ENCODE data around the gene NT5C1B.

NT5C1B gene

GRCh38 chr2:18598848-18599484 is 9.6 kb upstream of the NT5C1B start:
- no peak for DNase-seq

GRCh38 chr2:18597618-18598017 is 8.2 kb upstream of the NT5C1B start:
- DNase-seq, result no peak

DNA sequence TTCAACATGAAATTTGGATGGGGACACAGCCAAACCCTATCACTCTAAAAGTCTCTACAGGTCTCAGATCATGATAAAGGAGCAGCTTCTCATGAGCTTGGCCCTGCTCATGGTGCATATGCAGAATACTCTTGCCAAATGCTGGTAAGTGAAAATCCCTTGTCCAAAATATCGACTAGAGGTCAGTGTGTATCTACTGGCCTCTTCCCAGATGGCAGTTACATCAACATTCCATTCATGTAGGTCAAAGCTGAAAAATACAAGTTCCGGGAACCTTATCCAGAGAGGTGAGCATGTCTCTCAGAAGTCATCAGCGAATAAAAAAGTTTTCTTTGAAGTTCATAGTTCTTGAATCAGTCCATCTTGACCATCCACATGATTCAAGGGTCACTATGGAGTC is 7.6 kb upstream of the NT5C1B start:
- DNase-seq, result no peak

DNA sequence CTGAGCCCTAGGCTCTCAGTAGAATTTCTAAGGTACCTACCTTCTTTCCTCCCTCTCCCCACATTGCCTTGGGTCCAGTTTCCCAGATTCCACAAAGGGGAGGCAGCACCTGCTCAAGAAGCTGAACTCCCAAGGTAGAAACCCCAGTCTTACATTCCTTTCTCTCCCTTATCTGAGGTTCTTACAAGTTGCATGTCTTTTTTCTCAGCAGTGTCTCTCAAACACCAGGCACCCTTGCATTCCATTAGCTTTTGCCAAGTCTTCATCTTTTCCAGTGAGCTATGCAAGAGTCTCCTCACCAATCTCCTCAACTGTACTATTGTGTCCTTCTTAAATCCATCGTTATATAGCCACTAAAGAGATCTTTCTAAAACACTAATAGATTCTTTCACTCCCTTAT is 4.1 kb upstream of the NT5C1B start:
- no peak for DNase-seq

GRCh38 chr2:18592372-18592771 is 3.0 kb upstream of the NT5C1B start:
- DNase-seq, result no peak

- no peak for DNase-seq
Observed at GRCh38 chr2:18588802-18589201, 567 bp downstream of the NT5C1B start.

DNA sequence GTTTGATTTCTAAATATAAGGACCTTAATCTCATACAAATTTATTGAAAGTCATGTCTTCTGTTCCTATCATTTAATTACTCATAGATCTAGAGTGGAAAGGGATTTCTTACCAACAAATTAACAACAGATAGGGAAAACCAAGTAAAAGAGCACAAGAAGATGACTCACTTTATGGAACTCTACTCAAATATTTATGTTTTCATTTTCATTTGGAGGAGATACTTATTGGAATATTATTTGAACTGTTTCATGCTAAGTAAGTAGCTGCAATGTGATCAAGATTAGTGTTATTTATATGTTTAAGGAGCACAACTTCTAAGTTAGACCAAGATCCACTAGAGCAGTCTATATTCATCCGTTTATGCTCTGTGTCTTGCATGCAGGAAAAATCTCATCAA is 1.3 kb downstream of the NT5C1B start:
- no peak for DNase-seq

DNA sequence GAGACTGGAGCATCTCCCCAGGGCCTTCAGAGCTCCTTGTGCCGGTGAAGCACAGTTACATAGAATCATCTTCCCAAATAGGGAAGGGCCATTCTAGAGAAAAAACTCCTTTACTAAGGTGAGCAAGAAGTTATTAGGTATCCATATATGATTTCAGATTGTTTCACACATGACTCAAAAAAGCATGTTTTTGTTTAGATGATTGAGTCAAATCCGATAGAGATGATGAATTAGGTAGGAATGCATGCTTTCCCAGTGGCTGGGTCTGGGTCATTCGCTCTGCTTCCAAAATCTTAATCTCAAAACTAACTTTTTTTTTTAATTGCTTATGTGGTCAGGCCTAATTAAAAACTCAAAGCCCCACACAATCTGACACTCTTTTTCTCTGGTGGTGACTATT is 3.8 kb downstream of the NT5C1B start:
- DNase-seq, result no peak

- DNase-seq, result no peak
Observed at GRCh38 chr2:18584608-18584954, 4.8 kb downstream of the NT5C1B start.

DNA sequence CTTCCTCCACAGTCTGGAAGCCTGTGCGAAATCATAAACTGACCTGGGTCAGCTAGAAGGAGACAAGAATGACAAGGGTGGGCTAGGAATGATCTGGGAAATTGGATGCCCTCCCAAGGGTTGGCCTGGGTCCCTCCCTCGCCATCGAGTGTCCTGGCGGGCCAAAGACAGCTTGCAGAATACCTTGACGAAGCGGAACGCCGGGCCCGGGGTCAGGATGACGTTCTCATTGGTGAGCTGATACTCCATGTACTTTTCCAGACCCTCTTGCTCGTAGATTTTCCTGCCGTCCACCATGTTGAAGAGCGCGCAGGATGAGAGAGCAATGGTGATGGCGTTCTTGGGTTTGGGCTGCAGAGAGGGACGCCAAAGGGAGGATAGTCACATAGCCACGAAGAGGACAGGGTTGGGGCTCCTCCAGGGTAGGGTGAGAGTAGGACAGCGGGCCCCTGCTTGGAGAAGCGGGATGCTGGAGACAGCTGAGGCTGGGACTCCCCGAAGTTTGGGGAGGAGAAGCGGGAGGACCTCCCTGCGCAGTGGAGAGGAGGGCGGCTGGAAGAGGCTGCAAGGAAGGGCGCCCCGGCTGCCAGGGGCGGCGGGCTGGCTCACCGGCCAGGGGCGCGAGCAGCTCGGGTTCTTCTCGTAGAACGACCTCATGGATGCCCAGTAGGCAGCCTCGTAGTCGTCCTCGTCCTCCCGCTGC is 5.3 kb downstream of the NT5C1B start:
- no peak for DNase-seq

- DNase-seq, result no peak
Observed at GRCh38 chr2:18580606-18581005, 8.8 kb downstream of the NT5C1B start.

DNA sequence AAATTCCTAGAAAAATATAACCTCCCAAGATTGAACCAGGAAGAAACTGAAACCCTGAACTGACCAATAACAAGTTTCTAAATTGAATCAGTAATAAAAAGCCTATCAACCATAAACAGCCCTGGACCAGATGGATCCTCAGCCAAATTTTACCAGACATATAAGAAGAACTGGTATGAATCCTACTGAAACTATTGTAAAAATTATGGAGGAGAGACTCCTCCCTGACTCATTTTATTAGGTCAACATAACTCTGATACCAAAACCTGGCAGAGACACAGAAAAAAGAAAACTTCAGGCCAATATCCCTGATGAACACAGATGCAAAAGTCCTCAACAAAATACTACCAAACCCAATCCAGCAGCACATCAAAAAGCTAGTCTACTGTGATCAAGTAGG is 11.3 kb downstream of the NT5C1B start:
- no peak for DNase-seq

DNA sequence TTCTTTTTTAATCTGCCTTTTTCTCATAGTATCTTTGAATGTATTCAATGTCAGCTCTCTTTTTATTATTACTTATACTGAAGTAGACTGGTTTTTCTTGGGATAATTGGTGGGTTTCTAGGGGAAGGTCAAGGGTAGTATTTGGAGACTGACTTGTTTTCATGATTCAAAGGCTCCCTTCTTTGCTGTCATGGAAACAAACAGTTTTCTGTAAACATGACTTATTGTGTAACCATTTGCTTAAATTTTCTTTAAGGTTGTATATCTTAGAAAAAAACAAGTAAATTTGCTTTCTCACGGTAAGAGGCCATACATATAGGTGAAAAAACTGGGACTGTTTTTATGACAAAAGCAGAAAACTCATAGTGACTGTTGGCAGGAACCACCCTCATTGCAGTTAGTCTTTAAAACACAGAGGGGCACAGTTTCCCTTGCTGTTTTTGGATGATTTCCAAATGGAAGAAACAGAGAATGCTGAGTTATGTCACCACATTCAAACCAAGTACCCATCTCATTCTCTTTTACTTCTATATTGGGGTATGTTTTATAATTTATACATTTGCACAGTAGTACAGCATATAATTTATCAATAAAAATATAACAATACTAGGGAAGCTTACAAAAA is 23.1 kb downstream of the NT5C1B start:
- DNase-seq, result no peak

GRCh38 chr2:18560797-18561085 is 28.6 kb downstream of the NT5C1B start:
- no peak for DNase-seq

GRCh38 chr2:18560031-18560796 is 29.2 kb downstream of the NT5C1B start, which contains the start of gene RDH14:
Gene RDH14, minus strand, starts transcription at chr2:18560653. Its CDS starts 81 bp downstream, at chr2:18560572.
- peak; percentile 93 for DNase-seq

DNA sequence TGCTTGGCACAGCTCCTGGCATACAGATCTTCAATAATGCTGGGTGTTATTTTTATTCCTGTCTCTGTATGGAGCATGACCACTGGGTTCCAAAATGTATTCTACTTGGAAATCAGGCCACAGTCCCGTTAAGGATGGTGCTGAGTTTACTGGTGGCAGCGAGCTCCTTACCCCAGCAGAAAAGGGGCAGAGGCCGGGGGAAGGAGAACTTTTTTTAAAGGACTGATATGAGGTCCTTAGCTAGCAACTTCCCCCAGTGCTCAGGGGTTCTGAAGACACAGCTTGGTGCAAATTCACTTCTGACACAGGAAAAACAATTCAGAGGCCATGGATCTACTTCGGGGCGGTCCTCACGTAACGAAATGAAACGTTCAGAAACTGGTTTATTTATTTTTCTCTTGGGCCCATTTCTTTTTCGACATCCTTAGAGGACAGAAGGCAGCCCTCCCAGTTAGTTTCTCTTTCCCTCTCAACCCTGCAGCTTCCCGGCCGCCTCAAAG is 29.8 kb downstream of the NT5C1B start:
- DNase-seq, result no peak

DNA sequence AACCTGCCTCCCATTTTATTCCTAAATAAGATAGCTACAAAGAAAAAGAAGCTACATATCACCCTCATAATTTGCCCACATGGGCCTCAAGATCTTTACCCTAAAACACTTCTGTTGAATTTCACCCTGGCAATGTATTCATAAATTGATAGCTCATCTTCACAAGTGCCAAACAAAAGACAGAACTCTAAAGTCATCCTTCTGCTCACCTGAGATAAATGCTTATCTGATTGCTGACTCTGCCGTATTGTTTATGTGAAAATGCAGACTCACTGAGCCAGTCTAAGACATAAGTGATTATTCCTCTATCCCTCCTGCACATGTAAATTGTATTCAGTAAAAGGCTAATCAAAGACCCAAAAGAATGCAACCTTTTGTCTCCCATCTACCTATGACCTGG is 30.9 kb downstream of the NT5C1B start:
- no peak for DNase-seq

DNA sequence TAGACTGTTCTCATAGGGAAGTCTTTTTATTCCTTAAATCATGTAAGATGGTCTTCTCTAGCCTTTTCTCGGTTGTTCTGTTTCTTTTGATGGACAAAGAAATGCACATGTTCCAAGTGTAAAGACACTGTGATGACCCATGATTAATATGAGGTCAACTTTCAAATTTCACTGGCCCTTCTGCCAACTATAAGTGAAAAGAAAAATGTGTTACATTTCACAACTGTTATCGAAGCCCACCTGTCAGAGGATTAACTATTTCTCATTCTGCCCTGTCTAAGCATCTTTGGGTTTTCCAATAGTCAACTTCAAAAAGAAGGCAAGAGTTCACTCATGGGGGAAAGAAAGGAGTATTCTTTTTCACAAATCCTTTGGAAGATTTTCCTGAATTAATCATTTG is 32.2 kb downstream of the NT5C1B start:
- no peak for DNase-seq

DNA sequence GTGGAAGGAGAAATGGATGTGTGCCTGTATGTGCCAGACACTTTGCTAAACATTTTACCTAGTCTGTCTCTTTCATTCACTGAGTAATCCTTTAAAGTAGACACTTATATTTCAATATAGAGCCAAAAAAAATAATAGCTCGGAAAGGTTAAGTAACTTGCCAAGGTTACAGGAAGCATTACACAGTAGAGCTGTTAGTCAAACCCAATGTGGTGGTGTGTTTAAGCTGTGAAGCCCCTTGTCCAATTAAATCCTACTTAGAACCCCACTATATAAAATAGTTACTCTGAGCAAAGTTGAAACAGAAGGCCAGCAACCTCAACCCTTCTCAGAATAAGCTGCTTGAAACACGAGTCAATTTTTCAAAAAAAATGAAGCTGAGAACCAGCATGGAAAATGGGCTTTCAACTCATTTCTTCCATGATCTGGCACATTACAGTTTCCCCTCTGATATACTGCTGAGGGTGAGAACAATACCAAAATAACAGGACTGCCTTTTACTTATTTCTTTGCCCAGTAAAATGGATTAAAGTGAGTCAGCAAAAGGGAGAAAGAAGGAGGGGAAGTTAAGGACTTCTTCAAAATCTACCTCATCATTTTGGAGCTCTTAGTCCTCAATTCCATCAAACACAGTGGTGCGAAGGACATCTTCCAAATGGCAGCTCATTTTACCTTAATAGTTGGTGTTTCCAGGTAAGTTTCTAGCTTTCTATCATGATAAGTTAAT is 36.9 kb downstream of the NT5C1B start:
- DNase-seq, result no peak

DNA sequence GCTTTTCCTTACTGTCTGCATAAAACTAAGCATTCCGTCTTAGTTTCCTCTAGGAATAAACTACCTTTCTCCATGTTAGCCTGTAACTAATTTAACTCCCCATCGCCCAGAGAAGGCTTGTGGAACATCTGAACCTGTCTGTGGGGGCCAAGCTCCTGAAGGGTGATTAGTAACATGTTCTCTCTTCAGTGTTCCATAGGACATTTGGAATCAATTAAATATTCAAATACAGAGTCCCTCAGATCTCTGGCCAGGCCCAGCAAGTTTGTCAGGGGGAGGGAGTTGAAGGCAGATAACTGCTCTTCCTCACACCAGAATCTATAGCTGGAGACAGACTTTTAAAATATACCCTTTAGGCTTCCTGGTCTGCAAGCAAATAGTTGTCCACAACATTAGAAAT is 37.7 kb downstream of the NT5C1B start:
- DNase-seq, result no peak

GRCh38 chr2:18551169-18551568 is 38.2 kb downstream of the NT5C1B start:
- no peak for DNase-seq

- no peak for DNase-seq
Observed at GRCh38 chr2:18550433-18550832, 38.9 kb downstream of the NT5C1B start.

GRCh38 chr2:18549083-18549482 is 40.3 kb downstream of the NT5C1B start:
- no peak for DNase-seq

Measured in CD4-positive, alpha-beta T cell treated with Interleukin-6 for 4 hours (primary cell).